HCT116 (cell line): ENCODE data around the gene PICK1. TPM values are rescaled to one million over a fixed set of nuclear protein-coding genes. Genes with fewer than 3 reads are reported as not detected.

Experiments used
- ATAC-seq: fragments of 200-7000 bp; cut with Tn5 transposase; 2 replicates; pipeline ENCODE4 v1.9.1; 2020; ENCODE audit warnings: mild to moderate bottlenecking, moderate library complexity
- BruUV-seq: library from RNA; stranded (reverse); fragments of 400-500 nt; replicated peaks from 2 replicates; lab custom pipeline; 2021; lab: Mats Ljungman, UMichigan
- CTCF ChIA-PET: fragments of 300-600 bp; sonication (Branson Sonifier 250); formaldehyde crosslinking; loops from one replicate; lab custom pipeline; 2021; ENCODE audit warnings: antibody characterized with exemption; lab: Charles Lee
- POLR2A ChIA-PET: fragments of 300-600, 350-600 bp; sonication (Branson Sonifier 250); formaldehyde crosslinking; loops from one replicate; lab custom pipeline; 2021; ENCODE audit warnings: antibody characterized with exemption; lab: Charles Lee
- RAD21 ChIA-PET, 2 experiments: fragments of 300-600 bp; sonication (Branson Sonifier 250); formaldehyde crosslinking; loops; one replicate each; lab custom pipeline; 2023; ENCODE audit warnings: low total read pairs in 2 of 2; ENCODE audit not compliant: uncharacterized antibody in 2 of 2, unreplicated experiment in 2 of 2, low non-redundant PET in 1 of 2; lab: Charles Lee
- DNase-seq: peaks from one replicate; pipeline ENCODE4 v3.0.0-alpha.2; 2010; ENCODE audit warnings: low read depth, low spot score
- H2AFZ ChIP-seq: fragments of 200-600 bp; shearing (Covaris generic), sonication (generic); 2 replicates; pipeline ENCODE4 v1.6.1; 2017; ENCODE audit warnings: low read depth, mixed run types, mixed read lengths, antibody characterized with exemption, low read length; ENCODE audit not compliant: poor library complexity, severe bottlenecking
- H3K27ac ChIP-seq: 2 replicates; pipeline ENCODE4 v1.5.1; 2012; ENCODE audit warnings: low read depth, low read length
- H3K27me3 ChIP-seq: fragments of 200-600 bp; sonication (generic); 2 replicates; pipeline ENCODE4 v1.6.1; 2016; ENCODE audit warnings: mixed run types, low read length, mixed read lengths; ENCODE audit not compliant: insufficient read depth
- H3K36me3 ChIP-seq, 2 experiments: fragments of 200-500 bp in 1 of 2; fragments of 200-600 bp in 1 of 2; sonication (Bioruptor generic) in 1 of 2; sonication (generic) in 1 of 2; 2 replicates each; pipeline versions ENCODE4 v1.5.1 to v1.6.1; 2014 to 2016; ENCODE audit warnings: low read length in 2 of 2, inconsistent platforms in 1 of 2, mixed read lengths in 1 of 2, mixed run types in 1 of 2; ENCODE audit not compliant: insufficient read depth in 2 of 2, control insufficient read depth in 1 of 2
- H3K4me1 ChIP-seq, 2 experiments: fragments of 200-600 bp in 1 of 2; sonication (generic) in 1 of 2; 2 replicates each; pipeline versions ENCODE4 v1.5.1 to v1.6.1; 2012 to 2017; ENCODE audit warnings: low read length in 2 of 2, inconsistent platforms in 1 of 2, mild to moderate bottlenecking in 1 of 2, mixed read lengths in 1 of 2, mixed run types in 1 of 2, moderate library complexity in 1 of 2; ENCODE audit not compliant: insufficient read depth in 2 of 2, control insufficient read depth in 1 of 2
- H3K4me2 ChIP-seq: fragments of 200-600 bp; sonication (generic); 2 replicates; pipeline ENCODE4 v1.6.1; 2017; ENCODE audit warnings: mixed run types, low read length, mixed read lengths
- H3K4me3 ChIP-seq, 2 experiments: fragments of 200-600 bp in 1 of 2; sonication (generic) in 1 of 2; replicated peaks in 1 of 2; 2 replicates each; pipeline ENCODE4 v1.5.1; 2011 to 2016; ENCODE audit warnings: low read length in 2 of 2, control low read depth in 1 of 2, low read depth in 1 of 2, mild to moderate bottlenecking in 1 of 2, mixed read lengths in 1 of 2, mixed run types in 1 of 2
- H3K79me2 ChIP-seq: fragments of 200-600 bp; sonication (generic); 2 replicates; pipeline ENCODE4 v1.6.1; 2017; ENCODE audit warnings: mild to moderate bottlenecking, mixed run types, low read length, moderate library complexity, mixed read lengths; ENCODE audit not compliant: insufficient read depth
- H3K9ac ChIP-seq: fragments of 200-600 bp; sonication (generic); 2 replicates; pipeline ENCODE4 v1.6.1; 2016; ENCODE audit warnings: low read length, mixed read lengths
- H3K9me2 ChIP-seq: fragments of 200-600 bp; sonication (generic), shearing (Covaris generic); 2 replicates; pipeline ENCODE4 v1.6.1; 2017; ENCODE audit warnings: mixed run types, mild to moderate bottlenecking, moderate library complexity; ENCODE audit not compliant: insufficient read depth
- H3K9me3 ChIP-seq, 2 experiments: fragments of 200-500 bp in 1 of 2; fragments of 200-600 bp in 1 of 2; sonication (Bioruptor generic) in 1 of 2; sonication (generic) in 1 of 2; 2 replicates each; pipeline ENCODE4 v1.6.1; 2014 to 2017; ENCODE audit warnings: low read length in 2 of 2, mixed read lengths in 2 of 2, inconsistent platforms in 1 of 2, low read depth in 1 of 2, mild to moderate bottlenecking in 1 of 2, mixed run types in 1 of 2, moderate library complexity in 1 of 2; ENCODE audit not compliant: control insufficient read depth in 1 of 2, insufficient read depth in 1 of 2
- H4K20me1 ChIP-seq: fragments of 200-600 bp; sonication (generic), shearing (Covaris generic); 2 replicates; pipeline ENCODE4 v1.6.1; 2017; ENCODE audit warnings: mixed run types, mild to moderate bottlenecking, moderate library complexity; ENCODE audit not compliant: insufficient read depth
- CBX3 ChIP-seq: IDR thresholded peaks from 2 replicates; pipeline ENCODE4 v1.6.1; 2012; ENCODE audit warnings: low read depth
- CEBPB ChIP-seq: IDR thresholded peaks from 2 replicates; pipeline ENCODE4 v1.6.1; 2012; ENCODE audit warnings: low read depth
- EGR1 ChIP-seq: IDR thresholded peaks from 2 replicates; pipeline ENCODE4 v1.6.1; 2012; ENCODE audit warnings: low read depth
- EZH2 ChIP-seq: fragments of 200-600 bp; sonication (generic); IDR thresholded peaks from 2 replicates; pipeline ENCODE4 v1.6.1; 2017; ENCODE audit warnings: antibody characterized with exemption, mixed run types
- EZH2phosphoT487 ChIP-seq: fragments of 200-600 bp; IDR thresholded peaks from 2 replicates; pipeline ENCODE4 v1.6.1; 2018; ENCODE audit warnings: antibody characterized with exemption, borderline replicate concordance
- JUND ChIP-seq: IDR thresholded peaks from 2 replicates; pipeline ENCODE4 v1.6.1; 2012
- MAX ChIP-seq: IDR thresholded peaks from 2 replicates; pipeline ENCODE4 v1.6.1; 2012
- POLR2A ChIP-seq: IDR thresholded peaks from 2 replicates; pipeline ENCODE4 v1.7.0; 2011; ENCODE audit warnings: borderline replicate concordance; ENCODE audit not compliant: insufficient read depth, insufficient read length; ENCODE audit errors: extremely low read depth
- POLR2AphosphoS5 ChIP-seq: IDR thresholded peaks from 2 replicates; pipeline ENCODE4 v1.6.1; 2011; ENCODE audit warnings: mild to moderate bottlenecking, low read depth, low read length, moderate library complexity
- RAD21 ChIP-seq: IDR thresholded peaks from 2 replicates; pipeline ENCODE4 v1.6.1; 2012; ENCODE audit warnings: low read depth, mild to moderate bottlenecking
- SIN3A ChIP-seq: IDR thresholded peaks from 2 replicates; pipeline ENCODE4 v1.6.1; 2012; ENCODE audit warnings: low read depth
- SRF ChIP-seq: IDR thresholded peaks from 2 replicates; pipeline ENCODE4 v1.6.1; 2012; ENCODE audit warnings: low read depth
- TCF7L2 ChIP-seq: IDR thresholded peaks from 2 replicates; pipeline ENCODE4 v1.7.0; 2011; ENCODE audit warnings: borderline replicate concordance, inconsistent platforms; ENCODE audit not compliant: insufficient read depth, insufficient read length; ENCODE audit errors: extremely low read depth
- YY1 ChIP-seq: IDR thresholded peaks from 2 replicates; pipeline ENCODE4 v1.6.1; 2011; ENCODE audit warnings: low read length, low read depth, moderate library complexity, mild to moderate bottlenecking; ENCODE audit not compliant: insufficient replicate concordance; ENCODE audit errors: extremely low read depth
- ZNF274 ChIP-seq: fragments of 200-500 bp; sonication (Bioruptor generic); IDR thresholded peaks from 2 replicates; pipeline ENCODE4 v1.6.1; 2014; ENCODE audit warnings: mild to moderate bottlenecking, low read depth, low read length, inconsistent platforms
- intact Hi-C: fragments of 100-400 bp; cut with micrococcal nuclease; formaldehyde crosslinking; loops from 2 replicates; pipeline ENCODE4 v1.10.0; 2022
- total RNA-seq: library from RNA; stranded (reverse); gene quantifications from one replicate; pipeline ENCODE4 v1.2.1, GENCODE V29; 2021; ENCODE audit not compliant: unreplicated experiment
- TF ChIP-seq, protein P1 (sequence below): IDR thresholded peaks from 2 replicates; pipeline ENCODE4 v1.6.1; 2012; ENCODE audit warnings: low read depth

PICK1 gene
- total RNA-seq, 1 experiment from 2014 or later, result 40.0 TPM

DNA sequence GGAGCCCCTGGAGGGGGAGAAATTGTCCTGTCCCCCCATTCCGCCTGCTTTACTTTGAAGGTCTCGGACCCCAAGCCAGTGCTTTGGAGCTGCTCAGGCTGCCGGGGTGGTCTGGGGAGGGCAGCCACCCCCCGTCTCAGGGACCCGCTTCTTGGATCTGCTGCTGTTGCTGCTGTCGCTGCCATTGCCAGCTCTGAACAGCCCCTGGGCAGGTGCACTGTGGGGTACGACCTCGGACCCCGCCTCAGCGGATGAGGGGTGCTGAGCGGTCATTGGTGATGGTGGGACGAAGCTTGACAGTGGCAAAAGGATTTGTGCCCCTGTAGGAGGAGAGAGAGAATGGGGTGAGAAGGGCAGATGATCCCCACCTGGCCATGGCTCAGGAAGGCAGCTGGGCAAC, 27.9 kb downstream of the PICK1 start:
- Histone ChIP-seq H2AFZ (no peak overlapping the region), H3K9me2 (no peaks in the 10 kb centered on the region), H3K4me2 (no peak overlapping the region), H3K9ac (no peak overlapping the region), H3K4me1 (peaks cover 0 to 4% of the 10 kb centered on the region in 2 experiments; a peak in 1 of 4 replicates), H3K36me3 (no peaks in the 10 kb centered on the region), H4K20me1 (no peaks in the 10 kb centered on the region), H3K79me2 (no peaks in the 10 kb centered on the region), H3K9me3 (no peaks in the 10 kb centered on the region), H3K4me3 (no peak overlapping the region), H3K27ac (no peak overlapping the region), H3K27me3 (no peaks in the 10 kb centered on the region)
- CTCF ChIA-PET, result interaction anchor here (0.8 kb wide), 1 partner anchor 13 kb away, joined by 3 read pairs; no protein-coding TSS in a partner anchor
- DNase-seq (no peak), ATAC-seq (no peak)
- no TSS peak for BruUV-seq
- POLR2A ChIA-PET, result no interaction called here
- RAD21 ChIA-PET, result no interaction called here
- intact Hi-C loops, result no loop called here
- TF ChIP-seq JUND (no peak), POLR2A (no peak), ZNF274 (no peak), TCF7L2 (no peak), EZH2phosphoT487 (no peak), MAX (no peak), EZH2 (no peak), EGR1 (no peak), SRF (no peak), CBX3 (no peak), CEBPB (no peak), RAD21 (no peak), POLR2AphosphoS5 (no peak), SIN3A (no peak), YY1 (no peak)
- TF ChIP-seq, protein P1, sequence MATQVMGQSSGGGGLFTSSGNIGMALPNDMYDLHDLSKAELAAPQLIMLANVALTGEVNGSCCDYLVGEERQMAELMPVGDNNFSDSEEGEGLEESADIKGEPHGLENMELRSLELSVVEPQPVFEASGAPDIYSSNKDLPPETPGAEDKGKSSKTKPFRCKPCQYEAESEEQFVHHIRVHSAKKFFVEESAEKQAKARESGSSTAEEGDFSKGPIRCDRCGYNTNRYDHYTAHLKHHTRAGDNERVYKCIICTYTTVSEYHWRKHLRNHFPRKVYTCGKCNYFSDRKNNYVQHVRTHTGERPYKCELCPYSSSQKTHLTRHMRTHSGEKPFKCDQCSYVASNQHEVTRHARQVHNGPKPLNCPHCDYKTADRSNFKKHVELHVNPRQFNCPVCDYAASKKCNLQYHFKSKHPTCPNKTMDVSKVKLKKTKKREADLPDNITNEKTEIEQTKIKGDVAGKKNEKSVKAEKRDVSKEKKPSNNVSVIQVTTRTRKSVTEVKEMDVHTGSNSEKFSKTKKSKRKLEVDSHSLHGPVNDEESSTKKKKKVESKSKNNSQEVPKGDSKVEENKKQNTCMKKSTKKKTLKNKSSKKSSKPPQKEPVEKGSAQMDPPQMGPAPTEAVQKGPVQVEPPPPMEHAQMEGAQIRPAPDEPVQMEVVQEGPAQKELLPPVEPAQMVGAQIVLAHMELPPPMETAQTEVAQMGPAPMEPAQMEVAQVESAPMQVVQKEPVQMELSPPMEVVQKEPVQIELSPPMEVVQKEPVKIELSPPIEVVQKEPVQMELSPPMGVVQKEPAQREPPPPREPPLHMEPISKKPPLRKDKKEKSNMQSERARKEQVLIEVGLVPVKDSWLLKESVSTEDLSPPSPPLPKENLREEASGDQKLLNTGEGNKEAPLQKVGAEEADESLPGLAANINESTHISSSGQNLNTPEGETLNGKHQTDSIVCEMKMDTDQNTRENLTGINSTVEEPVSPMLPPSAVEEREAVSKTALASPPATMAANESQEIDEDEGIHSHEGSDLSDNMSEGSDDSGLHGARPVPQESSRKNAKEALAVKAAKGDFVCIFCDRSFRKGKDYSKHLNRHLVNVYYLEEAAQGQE, result no peak
